Mesendoderm (in vitro differentiated cells): ENCODE results near the gene PDE1A.

Experiments used
- DNase-seq: peaks from one replicate; pipeline ENCODE4 v3.0.0; 2013
- H2AK5ac ChIP-seq: 2 replicates; pipeline ENCODE4 v1.6.1; 2013; ENCODE audit warnings: low read length, inconsistent platforms
- H2BK120ac ChIP-seq: 2 replicates; pipeline ENCODE4 v1.6.1; 2013; ENCODE audit warnings: low read depth, mild to moderate bottlenecking, low read length, moderate library complexity, mixed read lengths
- H2BK15ac ChIP-seq: replicated peaks from 2 replicates; pipeline ENCODE4 v1.6.1; 2013; ENCODE audit warnings: low read depth, mild to moderate bottlenecking, moderate library complexity
- H2BK5ac ChIP-seq: 2 replicates; pipeline ENCODE4 v1.6.1; 2013; ENCODE audit warnings: low read length, inconsistent platforms
- H3K18ac ChIP-seq: 2 replicates; pipeline ENCODE4 v1.6.1; 2013; ENCODE audit warnings: mild to moderate bottlenecking, low read length, mixed read lengths
- H3K23ac ChIP-seq: one replicate; pipeline ENCODE4 v1.6.1; 2013; ENCODE audit warnings: low read length
- H3K27ac ChIP-seq: 2 replicates; pipeline ENCODE4 v1.5.1; 2013; ENCODE audit warnings: low read depth, mild to moderate bottlenecking, inconsistent platforms, low read length, moderate library complexity
- H3K27me3 ChIP-seq: 2 replicates; pipeline ENCODE4 v1.6.1; 2013; ENCODE audit warnings: low read length, control low read depth, mild to moderate bottlenecking, inconsistent platforms; ENCODE audit not compliant: insufficient read depth, poor library complexity
- H3K36me3 ChIP-seq: 2 replicates; pipeline ENCODE4 v1.6.1; 2013; ENCODE audit warnings: low read length, inconsistent platforms; ENCODE audit not compliant: control insufficient read depth, insufficient read depth
- H3K4ac ChIP-seq: one replicate; pipeline ENCODE4 v1.6.1; 2013; ENCODE audit warnings: low read depth, mild to moderate bottlenecking, low read length, moderate library complexity
- H3K4me1 ChIP-seq: 2 replicates; pipeline ENCODE4 v1.6.1; 2013; ENCODE audit warnings: low read depth, low read length, inconsistent platforms; ENCODE audit not compliant: control insufficient read depth
- H3K4me2 ChIP-seq: 2 replicates; pipeline ENCODE4 v1.6.1; 2013; ENCODE audit warnings: low read length
- H3K4me3 ChIP-seq: 2 replicates; pipeline ENCODE4 v1.5.1; 2013; ENCODE audit warnings: mild to moderate bottlenecking, low read length
- H3K56ac ChIP-seq: one replicate; pipeline ENCODE4 v1.6.1; 2013; ENCODE audit warnings: low read length
- H3K79me1 ChIP-seq: 2 replicates; pipeline ENCODE4 v1.6.1; 2013; ENCODE audit warnings: low read length, inconsistent platforms
- H3K79me2 ChIP-seq: 2 replicates; pipeline ENCODE4 v1.6.1; 2013; ENCODE audit warnings: mild to moderate bottlenecking, low read length; ENCODE audit not compliant: control insufficient read depth, insufficient read depth
- H3K9ac ChIP-seq: 2 replicates; pipeline ENCODE4 v1.6.1; 2013; ENCODE audit warnings: low read length, inconsistent platforms
- H4K5ac ChIP-seq: one replicate; pipeline ENCODE4 v1.6.1; 2013; ENCODE audit warnings: low read length
- H4K8ac ChIP-seq: one replicate; pipeline ENCODE4 v1.6.1; 2013; ENCODE audit warnings: low read depth, mild to moderate bottlenecking, control low read depth, low read length, moderate library complexity
- WGBS: extraction: QIAGEN DNeasy Blood & Tissue Kit; methylation state at CpG from one replicate; pipeline ENCODE4 v1.1.7; 2013; ENCODE audit warnings: low lambda C conversion rate, missing lambda C conversion rate; ENCODE audit not compliant: insufficient coverage; ENCODE audit errors: extremely low coverage; 5-methylcytosine and 5-hydroxymethylcytosine counted together

PDE1A gene

GRCh38 chr2:182247831-182248230 is 179.0 kb downstream of the PDE1A start:
- DNase-seq = no peak
- Histone ChIP-seq H3K27me3 (no peaks in the 10 kb centered on the region), H4K8ac (no peak overlapping the region), H3K9ac (no peak overlapping the region), H3K79me2 (no peaks in the 10 kb centered on the region), H2BK5ac (no peak overlapping the region), H3K18ac (no peak overlapping the region), H3K4me1 (no peaks in the 10 kb centered on the region), H2BK120ac (no peak overlapping the region), H3K36me3 (no peaks in the 10 kb centered on the region), H2BK15ac (no peak overlapping the region), H3K4ac (no peak overlapping the region), H3K4me3 (no peak overlapping the region), H3K56ac (no peak overlapping the region), H3K23ac (no peak overlapping the region), H3K79me1 (no peaks in the 10 kb centered on the region), H4K5ac (no peak overlapping the region), H3K4me2 (no peak overlapping the region), H3K27ac (no peak overlapping the region), H2AK5ac (no peak overlapping the region)
- no CpG with 5 or more reads among the region's 1 CpG for WGBS

GRCh38 chr2:182245963-182246362 is 180.9 kb downstream of the PDE1A start:
- no peak overlapping the region for H3K27ac ChIP-seq
- H3K79me2 ChIP-seq = no peaks in the 10 kb centered on the region
- H4K5ac ChIP-seq = no peak overlapping the region
- H2AK5ac ChIP-seq = no peak overlapping the region
- H3K23ac ChIP-seq = no peak overlapping the region
- no peak overlapping the region for H2BK15ac ChIP-seq
- H3K4me2 ChIP-seq = no peak overlapping the region
- H2BK120ac ChIP-seq = no peak overlapping the region
- no peak overlapping the region for H3K4ac ChIP-seq
- H3K4me3 ChIP-seq = no peak overlapping the region
- H3K18ac ChIP-seq = no peak overlapping the region
- no peak overlapping the region for H3K56ac ChIP-seq
- no peak overlapping the region for H2BK5ac ChIP-seq
- H3K9ac ChIP-seq = no peak overlapping the region
- DNase-seq = no peak
- H3K79me1 ChIP-seq = no peaks in the 10 kb centered on the region
- no peaks in the 10 kb centered on the region for H3K36me3 ChIP-seq
- H3K27me3 ChIP-seq = no peaks in the 10 kb centered on the region
- no peak overlapping the region for H4K8ac ChIP-seq
- no peaks in the 10 kb centered on the region for H3K4me1 ChIP-seq

- no peak overlapping the region for H3K27ac ChIP-seq
- no peaks in the 10 kb centered on the region for H3K79me1 ChIP-seq
- H3K4me1 ChIP-seq = no peaks in the 10 kb centered on the region
- no peak overlapping the region for H3K23ac ChIP-seq
- no peak overlapping the region for H2AK5ac ChIP-seq
- no peak overlapping the region for H4K5ac ChIP-seq
- no peaks in the 10 kb centered on the region for H3K36me3 ChIP-seq
- no peaks in the 10 kb centered on the region for H3K27me3 ChIP-seq
- H4K8ac ChIP-seq = no peak overlapping the region
- H3K56ac ChIP-seq = no peak overlapping the region
- no CpG with 5 or more reads among the region's 5 CpGs for WGBS
- no peak overlapping the region for H2BK5ac ChIP-seq
- H2BK120ac ChIP-seq = no peak overlapping the region
- H3K4ac ChIP-seq = no peak overlapping the region
- no peak overlapping the region for H3K4me2 ChIP-seq
- H2BK15ac ChIP-seq = no peak overlapping the region
- DNase-seq = peak; percentile 40
- H3K9ac ChIP-seq = no peak overlapping the region
- no peak overlapping the region for H3K4me3 ChIP-seq
- H3K18ac ChIP-seq = no peak overlapping the region
- no peaks in the 10 kb centered on the region for H3K79me2 ChIP-seq
Measured at GRCh38 chr2:182242609-182243008, 184.2 kb downstream of the PDE1A start.

GRCh38 chr2:182241936-182242335 is 184.9 kb downstream of the PDE1A start:
- Histone ChIP-seq H3K56ac (no peak overlapping the region), H3K27me3 (no peaks in the 10 kb centered on the region), H3K79me2 (no peaks in the 10 kb centered on the region)

GRCh38 chr2:182240862-182241371 is 185.9 kb downstream of the PDE1A start:
- Histone ChIP-seq H4K8ac (no peak overlapping the region), H3K27ac (no peak overlapping the region), H3K79me2 (no peaks in the 10 kb centered on the region), H2BK15ac (no peak overlapping the region), H3K4ac (no peak overlapping the region), H2AK5ac (no peak overlapping the region), H3K23ac (no peak overlapping the region), H3K56ac (no peak overlapping the region), H3K4me2 (no peak overlapping the region), H2BK5ac (no peak overlapping the region), H3K18ac (peak overlapping the region; percentile 45), H3K9ac (no peak overlapping the region), H3K79me1 (no peaks in the 10 kb centered on the region), H3K4me1 (no peaks in the 10 kb centered on the region), H4K5ac (peak overlapping the region; percentile 41), H3K36me3 (no peaks in the 10 kb centered on the region), H3K4me3 (no peak overlapping the region), H2BK120ac (no peak overlapping the region), H3K27me3 (no peaks in the 10 kb centered on the region)
- DNase-seq = peak; percentile 66
- no CpG with 5 or more reads among the region's 5 CpGs for WGBS

More at GRCh38 chr2:182241936-182242335, 184.9 kb downstream of the PDE1A start:
- no peak overlapping the region for H3K27ac ChIP-seq
- H2AK5ac ChIP-seq = no peak overlapping the region
- no peak overlapping the region for H4K5ac ChIP-seq
- no peaks in the 10 kb centered on the region for H3K36me3 ChIP-seq
- no peak overlapping the region for H2BK5ac ChIP-seq
- no peak overlapping the region for H3K4me2 ChIP-seq
- no peak overlapping the region for H3K23ac ChIP-seq
- H3K4ac ChIP-seq = no peak overlapping the region
- no peak for DNase-seq
- H2BK120ac ChIP-seq = no peak overlapping the region
- H4K8ac ChIP-seq = no peak overlapping the region
- no peaks in the 10 kb centered on the region for H3K4me1 ChIP-seq
- no peak overlapping the region for H3K18ac ChIP-seq
- no peak overlapping the region for H2BK15ac ChIP-seq
- 100% methylated on average over 1 of the region's 1 CpG for WGBS
- no peaks in the 10 kb centered on the region for H3K79me1 ChIP-seq
- no peak overlapping the region for H3K9ac ChIP-seq
- no peak overlapping the region for H3K4me3 ChIP-seq

GRCh38 chr2:182230561-182230960 is 196.3 kb downstream of the PDE1A start:
- no peak overlapping the region for H2AK5ac ChIP-seq
- H3K27ac ChIP-seq = no peak overlapping the region
- H4K8ac ChIP-seq = no peak overlapping the region
- H3K27me3 ChIP-seq = no peaks in the 10 kb centered on the region
- H2BK15ac ChIP-seq = no peak overlapping the region
- no peaks in the 10 kb centered on the region for H3K36me3 ChIP-seq
- no peak overlapping the region for H4K5ac ChIP-seq
- H3K9ac ChIP-seq = no peak overlapping the region
- H3K4me3 ChIP-seq = no peak overlapping the region
- no peak overlapping the region for H3K18ac ChIP-seq
- no peak overlapping the region for H3K4ac ChIP-seq
- H3K56ac ChIP-seq = no peak overlapping the region
- H3K79me1 ChIP-seq = no peaks in the 10 kb centered on the region
- no peak for DNase-seq
- no peaks in the 10 kb centered on the region for H3K4me1 ChIP-seq
- H3K79me2 ChIP-seq = no peaks in the 10 kb centered on the region
- H3K23ac ChIP-seq = no peak overlapping the region
- H3K4me2 ChIP-seq = no peak overlapping the region
- H2BK120ac ChIP-seq = no peak overlapping the region
- H2BK5ac ChIP-seq = no peak overlapping the region
